IPS-15b (cell line): Measurements from ENCODE around the gene PMPCB.

Experiments
- H3K27me3 ChIP-seq: one replicate; pipeline ENCODE4 v1.6.1; 2013; ENCODE audit warnings: low read length; ENCODE audit not compliant: control insufficient read depth, insufficient read depth
- H3K36me3 ChIP-seq: one replicate; pipeline ENCODE4 v1.6.1; 2013; ENCODE audit warnings: low read length; ENCODE audit not compliant: control insufficient read depth, insufficient read depth
- H3K4me1 ChIP-seq: one replicate; pipeline ENCODE4 v1.6.1; 2013; ENCODE audit warnings: mild to moderate bottlenecking, low read length; ENCODE audit not compliant: control insufficient read depth, insufficient read depth
- H3K4me3 ChIP-seq: one replicate; pipeline ENCODE4 v1.5.1; 2013; ENCODE audit warnings: low read depth, low read length
- H3K9ac ChIP-seq: one replicate; pipeline ENCODE4 v1.6.1; 2013; ENCODE audit warnings: low read depth, mild to moderate bottlenecking, low read length
- H3K9me3 ChIP-seq: one replicate; pipeline ENCODE4 v1.6.1; 2013; ENCODE audit warnings: mild to moderate bottlenecking, low read length; ENCODE audit not compliant: control insufficient read depth, insufficient read depth

The PMPCB gene

GRCh38 chr7:103338864-103339263, 41.6 kb downstream of the PMPCB start:
- no peak overlapping the region for H3K9ac ChIP-seq
- no peaks in the 10 kb centered on the region for H3K27me3 ChIP-seq

GRCh38 chr7:103341466-103341865, 44.2 kb downstream of the PMPCB start:
- H3K36me3 ChIP-seq, result peaks cover 16% of the 10 kb centered on the region
- no peaks in the 10 kb centered on the region for H3K27me3 ChIP-seq
- no peak overlapping the region for H3K9ac ChIP-seq
- H3K4me3 ChIP-seq, result no peak overlapping the region
- H3K4me1 ChIP-seq, result peaks cover 2% of the 10 kb centered on the region
- no peaks in the 10 kb centered on the region for H3K9me3 ChIP-seq

More at GRCh38 chr7:103338864-103339263, 41.6 kb downstream of the PMPCB start:
- H3K9me3 ChIP-seq, result no peaks in the 10 kb centered on the region
- H3K4me3 ChIP-seq, result no peak overlapping the region
- peaks cover 2% of the 10 kb centered on the region for H3K4me1 ChIP-seq
- peaks cover 16% of the 10 kb centered on the region for H3K36me3 ChIP-seq

GRCh38 chr7:103343332-103343731, 46.1 kb downstream of the PMPCB start:
- Histone ChIP-seq H3K36me3 (peaks cover 15% of the 10 kb centered on the region), H3K9me3 (no peaks in the 10 kb centered on the region), H3K27me3 (no peaks in the 10 kb centered on the region), H3K4me1 (peaks cover 2% of the 10 kb centered on the region), H3K9ac (peak overlapping the region; percentile 98), H3K4me3 (peak overlapping the region; percentile 91)

GRCh38 chr7:103343758-103344452, 46.7 kb downstream of the PMPCB start:
- Histone ChIP-seq H3K36me3 (peaks cover 15% of the 10 kb centered on the region), H3K9ac (peak overlapping the region; percentile 98), H3K4me3 (peak overlapping the region; percentile 91), H3K4me1 (peaks cover 2% of the 10 kb centered on the region), H3K27me3 (no peaks in the 10 kb centered on the region), H3K9me3 (no peaks in the 10 kb centered on the region)

- Histone ChIP-seq H3K36me3 (peaks cover 11% of the 10 kb centered on the region), H3K9ac (peak within 1 kb of the TSS; percentile 98), H3K27me3 (no peaks in the 10 kb centered on the region), H3K9me3 (no peaks in the 10 kb centered on the region), H3K4me3 (peak within 1 kb of the TSS; percentile 91), H3K4me1 (peaks cover 2% of the 10 kb centered on the region)
Observed at GRCh38 chr7:103344453-103345149, 47.4 kb downstream of the PMPCB start, which contains the start of gene DNAJC2. Gene DNAJC2 (minus strand): TSS chr7:103344767. CDS start chr7:103344622, 145 bp downstream.

GRCh38 chr7:103346396-103346795, 49.2 kb downstream of the PMPCB start:
- Histone ChIP-seq H3K4me1 (peaks cover 2% of the 10 kb centered on the region), H3K36me3 (peaks cover 4% of the 10 kb centered on the region), H3K27me3 (no peaks in the 10 kb centered on the region), H3K4me3 (no peak overlapping the region), H3K9me3 (no peaks in the 10 kb centered on the region), H3K9ac (no peak overlapping the region)

GRCh38 chr7:103347507-103348267, 50.5 kb downstream of the PMPCB start, which contains the start of gene PSMC2:
Gene PSMC2 (plus strand): TSS chr7:103347643. CDS start chr7:103347712, 69 bp downstream.
- Histone ChIP-seq H3K27me3 (no peaks in the 10 kb centered on the region), H3K9ac (peak within 1 kb of the TSS; percentile 91), H3K36me3 (peaks cover 3% of the 10 kb centered on the region), H3K4me3 (peak within 1 kb of the TSS; percentile 92), H3K9me3 (no peaks in the 10 kb centered on the region), H3K4me1 (peaks cover 2% of the 10 kb centered on the region)

- no peaks in the 10 kb centered on the region for H3K9me3 ChIP-seq
- H3K4me3 ChIP-seq, result peak overlapping the region; percentile 92
- H3K36me3 ChIP-seq, result peaks cover 3% of the 10 kb centered on the region
- no peaks in the 10 kb centered on the region for H3K27me3 ChIP-seq
- H3K9ac ChIP-seq, result no peak overlapping the region
- H3K4me1 ChIP-seq, result peaks cover under 1% of the 10 kb centered on the region
Observed at GRCh38 chr7:103348452-103348851, 51.2 kb downstream of the PMPCB start.

GRCh38 chr7:103348959-103349358, 51.7 kb downstream of the PMPCB start:
- Histone ChIP-seq H3K9me3 (no peaks in the 10 kb centered on the region), H3K27me3 (no peaks in the 10 kb centered on the region), H3K36me3 (peaks cover 3% of the 10 kb centered on the region), H3K9ac (no peak overlapping the region), H3K4me1 (no peaks in the 10 kb centered on the region), H3K4me3 (no peak overlapping the region)

- no peak overlapping the region for H3K9ac ChIP-seq
- H3K4me3 ChIP-seq, result no peak overlapping the region
- H3K4me1 ChIP-seq, result no peaks in the 10 kb centered on the region
- H3K27me3 ChIP-seq, result no peaks in the 10 kb centered on the region
- no peaks in the 10 kb centered on the region for H3K9me3 ChIP-seq
- H3K36me3 ChIP-seq, result peaks cover 6% of the 10 kb centered on the region
Observed at GRCh38 chr7:103349805-103350204, 52.6 kb downstream of the PMPCB start.
